Colon (tissue), 2 donors: ENCODE data around the gene HINT1.
"Not testable (repeated sequence)": the region's sequence is repeated elsewhere in the genome, so short reads cannot be mapped to it uniquely, and the experiment has no call there.

Experiments
- FAIRE-seq: peaks from 2 replicates; lab custom pipeline; 2012; peaks lifted over from hg19 to GRCh38; lab: Jason Lieb, UNC
- donor health status: control.
- donor health status: control.

HINT1 gene

GRCh38 chr5:131165119-131165727, at the start of gene HINT1:
Gene HINT1 (minus strand): TSS chr5:131165256. CDS start chr5:131165205, 51 bp downstream.
- FAIRE-seq = no peak

- no peak for FAIRE-seq
These were observed 49.7 kb upstream of the HINT1 start for GRCh38 chr5:131214609-131215227.

- no peak for FAIRE-seq
These were observed 47.5 kb upstream of the HINT1 start for GRCh38 chr5:131212471-131213021.

GRCh38 chr5:131211669-131212068, 46.6 kb upstream of the HINT1 start:
- FAIRE-seq = no peak

GRCh38 chr5:131210151-131210510, 45.1 kb upstream of the HINT1 start:
- FAIRE-seq = no peak

GRCh38 chr5:131209506-131210150, 44.6 kb upstream of the HINT1 start:
- no peak for FAIRE-seq

- no peak for FAIRE-seq
These were observed 44.1 kb upstream of the HINT1 start for GRCh38 chr5:131209175-131209505.

- no peak for FAIRE-seq
These were observed 41.7 kb upstream of the HINT1 start for GRCh38 chr5:131206772-131207171.

GRCh38 chr5:131206061-131206460, 41.0 kb upstream of the HINT1 start:
- FAIRE-seq = no peak

- FAIRE-seq = peak; percentile 68
These were observed 39.9 kb upstream of the HINT1 start for GRCh38 chr5:131204964-131205363.

GRCh38 chr5:131200560-131200959, 35.5 kb upstream of the HINT1 start:
- FAIRE-seq = no peak

GRCh38 chr5:131198625-131199024, 33.6 kb upstream of the HINT1 start:
- no peak for FAIRE-seq

- FAIRE-seq = no peak
These were observed 31.3 kb upstream of the HINT1 start for GRCh38 chr5:131196331-131196730.

GRCh38 chr5:131195696-131196095, 30.6 kb upstream of the HINT1 start:
- FAIRE-seq = no peak

- no peak for FAIRE-seq
These were observed 29.7 kb upstream of the HINT1 start for GRCh38 chr5:131194725-131195124.

- not testable (repeated sequence) for FAIRE-seq
These were observed 28.8 kb upstream of the HINT1 start for GRCh38 chr5:131193897-131194296.

- no peak for FAIRE-seq
These were observed 28.1 kb upstream of the HINT1 start for GRCh38 chr5:131193106-131193505.

GRCh38 chr5:131186561-131187256, 21.7 kb upstream of the HINT1 start:
- FAIRE-seq = no peak

- FAIRE-seq = no peak
These were observed 20.6 kb upstream of the HINT1 start for GRCh38 chr5:131185523-131186104.

GRCh38 chr5:131182839-131183238, 17.8 kb upstream of the HINT1 start:
- no peak for FAIRE-seq

GRCh38 chr5:131180407-131180806, 15.4 kb upstream of the HINT1 start:
- FAIRE-seq = no peak

- FAIRE-seq = no peak
These were observed 6.3 kb upstream of the HINT1 start for GRCh38 chr5:131171276-131171810.
